Measurements from ENCODE around the gene STX10. TPM values are rescaled to one million over a fixed set of nuclear protein-coding genes. Genes with fewer than 3 reads are reported as not detected.

STX10 gene
- total RNA-seq, 2 experiments from 2014 or later, result 41.6 to 67.8 TPM

GRCh38 chr19:13112555-13112954, 37.6 kb downstream of the STX10 start:
- Histone ChIP-seq H3K9me3 (ENCODE audit: low read length) (no peaks in the 10 kb centered on the region), H3K4me1 (ENCODE audit: insufficient read depth, low read length, poor library complexity, severe bottlenecking) (peaks cover 13% of the 10 kb centered on the region), H3K79me2 (ENCODE audit: insufficient read depth, low read depth, low read length) (peaks cover 22% of the 10 kb centered on the region; the same call in 1 of the 2 replicates), H3K27ac (ENCODE audit: low read depth, low read length, poor library complexity, severe bottlenecking) (no peak overlapping the region), H4K20me1 (ENCODE audit: insufficient read depth, low read length) (no peaks in the 10 kb centered on the region), H3K4me2 (ENCODE audit: low read length) (no peak overlapping the region), H3K36me3 (ENCODE audit: insufficient read depth, low read length) (peaks cover 51% of the 10 kb centered on the region), H3K9me2 (ENCODE audit: insufficient read depth, low read length) (no peaks in the 10 kb centered on the region), H2AFZ (ENCODE audit: low read length) (no peak overlapping the region), H3K4me3 (ENCODE audit: low read depth, low read length, poor library complexity, severe bottlenecking) (no peak overlapping the region)
- CTCF ChIA-PET (ENCODE audit: unreplicated experiment), result no interaction called here
- intact Hi-C loops (cut with micrococcal nuclease; ENCODE audit: unreplicated experiment), result no loop called here
- no peak for TF ChIP-seq CTCF (conservative IDR thresholded peaks at IDR 0.05; ENCODE audit: low read length)
- TF ChIP-seq EZH2phosphoT487 (IDR thresholded peaks at IDR 0.05; ENCODE audit: borderline replicate concordance, low read depth, low read length), result no peak
- POLR2A ChIA-PET, result no interaction called here
- no peak for DNase-seq (ENCODE audit: low spot score)
- BruUV-seq (replicated peaks), result no TSS peak

GRCh38 chr19:13110099-13110610, 40.0 kb downstream of the STX10 start:
- no peak overlapping the region for H2AFZ ChIP-seq (ENCODE audit: low read length)
- peaks cover 20% of the 10 kb centered on the region for H3K4me1 ChIP-seq (ENCODE audit: insufficient read depth, low read length, poor library complexity, severe bottlenecking)
- H3K9me2 ChIP-seq (ENCODE audit: insufficient read depth, low read length), result no peaks in the 10 kb centered on the region
- intact Hi-C loops (cut with micrococcal nuclease; ENCODE audit: unreplicated experiment), result no loop called here
- CTCF ChIA-PET (ENCODE audit: unreplicated experiment), result no interaction called here
- H4K20me1 ChIP-seq (ENCODE audit: insufficient read depth, low read length), result no peaks in the 10 kb centered on the region
- H3K79me2 ChIP-seq (ENCODE audit: insufficient read depth, low read depth, low read length), result peaks cover 4% of the 10 kb centered on the region; the same call in 1 of the 2 replicates
- no peak for DNase-seq (ENCODE audit: low spot score)
- no peak overlapping the region for H3K27ac ChIP-seq (ENCODE audit: low read depth, low read length, poor library complexity, severe bottlenecking)
- H3K4me2 ChIP-seq (ENCODE audit: low read length), result no peak overlapping the region
- TF ChIP-seq EZH2phosphoT487 (IDR thresholded peaks at IDR 0.05; ENCODE audit: borderline replicate concordance, low read depth, low read length), result no peak
- no peak for TF ChIP-seq CTCF (conservative IDR thresholded peaks at IDR 0.05; ENCODE audit: low read length)
- no peak overlapping the region for H3K4me3 ChIP-seq (ENCODE audit: low read depth, low read length, poor library complexity, severe bottlenecking)
- H3K9me3 ChIP-seq (ENCODE audit: low read length), result no peaks in the 10 kb centered on the region
- H3K36me3 ChIP-seq (ENCODE audit: insufficient read depth, low read length), result peaks cover 55% of the 10 kb centered on the region
- no TSS peak for BruUV-seq (replicated peaks)
- POLR2A ChIA-PET, result no interaction called here

- Histone ChIP-seq H3K9me2 (ENCODE audit: insufficient read depth, low read length) (no peaks in the 10 kb centered on the region), H3K79me2 (ENCODE audit: insufficient read depth, low read depth, low read length) (no peaks in the 10 kb centered on the region), H3K4me1 (ENCODE audit: insufficient read depth, low read length, poor library complexity, severe bottlenecking) (peaks cover 21% of the 10 kb centered on the region), H3K4me3 (ENCODE audit: low read depth, low read length, poor library complexity, severe bottlenecking) (no peak overlapping the region), H3K27ac (ENCODE audit: low read depth, low read length, poor library complexity, severe bottlenecking) (no peak overlapping the region), H4K20me1 (ENCODE audit: insufficient read depth, low read length) (no peaks in the 10 kb centered on the region), H3K9me3 (ENCODE audit: low read length) (no peaks in the 10 kb centered on the region), H3K4me2 (ENCODE audit: low read length) (no peak overlapping the region), H2AFZ (ENCODE audit: low read length) (no peak overlapping the region), H3K36me3 (ENCODE audit: insufficient read depth, low read length) (peaks cover 49% of the 10 kb centered on the region)
- intact Hi-C loops (cut with micrococcal nuclease; ENCODE audit: unreplicated experiment), result no loop called here
- ChIA-PET POLR2A (interaction anchor here (1.6 kb wide), 1 partner anchor 8 kb away, joined by 3 read pairs; the partner anchor contains the start of gene NACC1), CTCF (ENCODE audit: unreplicated experiment) (no interaction called here)
- BruUV-seq (replicated peaks), result no TSS peak
- no peak for TF ChIP-seq EZH2phosphoT487 (IDR thresholded peaks at IDR 0.05; ENCODE audit: borderline replicate concordance, low read depth, low read length)
- TF ChIP-seq CTCF (conservative IDR thresholded peaks at IDR 0.05; ENCODE audit: low read length), result no peak
- DNase-seq (ENCODE audit: low spot score), result no peak
Measured at GRCh38 chr19:13109361-13110098, 40.6 kb downstream of the STX10 start.

Measured in OCI-LY7 (cell line).